Measurements from ENCODE around the gene RFT1. TPM values are rescaled to one million over a fixed set of nuclear protein-coding genes. Genes with fewer than 3 reads are reported as not detected.

The RFT1 gene
- total RNA-seq, 1 donor from 2014 or later: 18.6 TPM

DNA sequence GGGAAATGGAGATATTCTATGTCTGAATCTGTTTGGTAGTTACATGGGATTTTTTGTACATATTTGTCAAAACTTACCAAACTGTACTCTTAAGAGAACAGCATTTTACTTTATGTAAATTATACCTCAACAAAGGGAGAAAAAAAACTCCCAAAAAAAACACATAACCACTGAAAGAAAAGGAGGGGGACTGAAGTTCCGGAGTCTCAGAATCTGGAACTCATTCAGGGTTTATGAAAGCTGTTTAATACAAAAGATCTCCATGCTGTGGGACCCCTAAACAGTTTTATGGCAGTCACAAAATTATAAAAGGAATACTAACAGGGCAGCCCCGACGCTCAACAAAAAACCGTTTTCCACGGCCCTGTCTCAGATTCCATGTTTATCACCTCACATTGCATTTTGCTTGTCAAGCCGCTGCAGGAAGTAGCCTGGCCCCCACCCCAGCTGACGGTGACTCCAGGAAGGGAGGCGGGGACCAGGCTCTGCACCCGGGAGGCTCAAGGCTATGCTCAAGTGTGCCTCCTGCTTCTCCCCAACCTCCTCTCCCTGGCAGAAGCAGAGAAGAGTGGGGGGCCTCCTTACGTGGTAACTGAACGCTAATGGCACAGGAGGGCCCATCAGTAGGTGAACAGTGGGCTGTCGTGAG is 29.3 kb downstream of the RFT1 start:
- no peak for DNase-seq (ENCODE audit: low read depth)
- no peaks in the 10 kb centered on the region for H3K27me3 ChIP-seq (ENCODE audit: control insufficient read depth, insufficient read depth, low read length)
- TF ChIP-seq, protein P1, sequence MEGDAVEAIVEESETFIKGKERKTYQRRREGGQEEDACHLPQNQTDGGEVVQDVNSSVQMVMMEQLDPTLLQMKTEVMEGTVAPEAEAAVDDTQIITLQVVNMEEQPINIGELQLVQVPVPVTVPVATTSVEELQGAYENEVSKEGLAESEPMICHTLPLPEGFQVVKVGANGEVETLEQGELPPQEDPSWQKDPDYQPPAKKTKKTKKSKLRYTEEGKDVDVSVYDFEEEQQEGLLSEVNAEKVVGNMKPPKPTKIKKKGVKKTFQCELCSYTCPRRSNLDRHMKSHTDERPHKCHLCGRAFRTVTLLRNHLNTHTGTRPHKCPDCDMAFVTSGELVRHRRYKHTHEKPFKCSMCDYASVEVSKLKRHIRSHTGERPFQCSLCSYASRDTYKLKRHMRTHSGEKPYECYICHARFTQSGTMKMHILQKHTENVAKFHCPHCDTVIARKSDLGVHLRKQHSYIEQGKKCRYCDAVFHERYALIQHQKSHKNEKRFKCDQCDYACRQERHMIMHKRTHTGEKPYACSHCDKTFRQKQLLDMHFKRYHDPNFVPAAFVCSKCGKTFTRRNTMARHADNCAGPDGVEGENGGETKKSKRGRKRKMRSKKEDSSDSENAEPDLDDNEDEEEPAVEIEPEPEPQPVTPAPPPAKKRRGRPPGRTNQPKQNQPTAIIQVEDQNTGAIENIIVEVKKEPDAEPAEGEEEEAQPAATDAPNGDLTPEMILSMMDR (IDR thresholded peaks at IDR 0.05; ENCODE audit: insufficient read depth, low read length, poor library complexity, severe bottlenecking): no peak
- H3K4me3 ChIP-seq (ENCODE audit: low read depth, low read length): no peak overlapping the region
- H3K36me3 ChIP-seq (ENCODE audit: control insufficient read depth, insufficient read depth, low read length): no peaks in the 10 kb centered on the region

- TF ChIP-seq, protein P1 (IDR thresholded peaks at IDR 0.05; ENCODE audit: insufficient read depth, low read length, poor library complexity, severe bottlenecking): no peak
- no peaks in the 10 kb centered on the region for H3K36me3 ChIP-seq (ENCODE audit: control insufficient read depth, insufficient read depth, low read length)
- H3K4me3 ChIP-seq (ENCODE audit: low read depth, low read length): no peak overlapping the region
- no peaks in the 10 kb centered on the region for H3K27me3 ChIP-seq (ENCODE audit: control insufficient read depth, insufficient read depth, low read length)
- no peak for DNase-seq (ENCODE audit: low read depth)
These were observed 32.3 kb downstream of the RFT1 start for GRCh38 chr3:53097887-53098286.

DNA sequence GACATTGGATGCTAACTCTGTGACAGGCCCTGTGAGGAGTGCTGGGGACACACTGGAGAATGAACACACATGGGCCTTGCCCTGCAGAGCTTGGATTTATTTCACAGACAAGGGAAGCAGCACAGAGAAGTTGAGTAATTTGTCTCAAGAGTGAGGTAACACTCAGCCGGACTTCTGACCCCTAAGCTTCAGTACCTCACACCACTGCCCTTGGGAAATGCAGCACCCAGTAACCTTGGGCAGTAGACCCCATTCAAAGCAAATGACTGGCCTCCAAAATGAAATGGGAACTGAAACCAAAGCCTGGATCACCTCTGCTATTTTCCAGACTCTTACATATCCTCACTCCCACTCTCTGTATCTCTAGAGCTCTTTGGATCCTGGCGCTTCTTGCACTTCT is 37.3 kb downstream of the RFT1 start:
- no peak for DNase-seq (ENCODE audit: low read depth)
- no peaks in the 10 kb centered on the region for H3K36me3 ChIP-seq (ENCODE audit: control insufficient read depth, insufficient read depth, low read length)
- H3K4me3 ChIP-seq (ENCODE audit: low read depth, low read length): no peak overlapping the region
- TF ChIP-seq, protein P1 (IDR thresholded peaks at IDR 0.05; ENCODE audit: insufficient read depth, low read length, poor library complexity, severe bottlenecking): no peak
- no peaks in the 10 kb centered on the region for H3K27me3 ChIP-seq (ENCODE audit: control insufficient read depth, insufficient read depth, low read length)

GRCh38 chr3:53092216-53092615 is 38.0 kb downstream of the RFT1 start:
- TF ChIP-seq, protein P1 (IDR thresholded peaks at IDR 0.05; ENCODE audit: insufficient read depth, low read length, poor library complexity, severe bottlenecking): no peak
- no peak overlapping the region for H3K4me3 ChIP-seq (ENCODE audit: low read depth, low read length)
- H3K36me3 ChIP-seq (ENCODE audit: control insufficient read depth, insufficient read depth, low read length): no peaks in the 10 kb centered on the region
- H3K27me3 ChIP-seq (ENCODE audit: control insufficient read depth, insufficient read depth, low read length): no peaks in the 10 kb centered on the region
- DNase-seq (ENCODE audit: low read depth): no peak

- no peaks in the 10 kb centered on the region for H3K36me3 ChIP-seq (ENCODE audit: control insufficient read depth, insufficient read depth, low read length)
- TF ChIP-seq, protein P1 (IDR thresholded peaks at IDR 0.05; ENCODE audit: insufficient read depth, low read length, poor library complexity, severe bottlenecking): no peak
- DNase-seq (ENCODE audit: low read depth): no peak
- no peak overlapping the region for H3K4me3 ChIP-seq (ENCODE audit: low read depth, low read length)
- no peaks in the 10 kb centered on the region for H3K27me3 ChIP-seq (ENCODE audit: control insufficient read depth, insufficient read depth, low read length)
These were observed 39.2 kb downstream of the RFT1 start for GRCh38 chr3:53091011-53091410.

GRCh38 chr3:53089511-53089910 is 40.7 kb downstream of the RFT1 start:
- Histone ChIP-seq H3K4me3 (ENCODE audit: low read depth, low read length) (no peak overlapping the region), H3K36me3 (ENCODE audit: control insufficient read depth, insufficient read depth, low read length) (no peaks in the 10 kb centered on the region), H3K27me3 (ENCODE audit: control insufficient read depth, insufficient read depth, low read length) (no peaks in the 10 kb centered on the region)
- DNase-seq (ENCODE audit: low read depth): no peak
- TF ChIP-seq, protein P1 (IDR thresholded peaks at IDR 0.05; ENCODE audit: insufficient read depth, low read length, poor library complexity, severe bottlenecking): no peak
